Right renal pelvis (tissue), 4 donors: ENCODE measurements around the gene PLPP4. TPM values are rescaled to one million over a fixed set of nuclear protein-coding genes. Genes with fewer than 3 reads are reported as not detected.

Experiments used
- DNase-seq, 4 donors: peaks; one replicate each; pipeline ENCODE4 v3.0.0-alpha.2; 2013; ENCODE audit warnings: low read depth in 4 of 4, low spot score in 3 of 4, missing footprints in 1 of 4
- polyA plus RNA-seq, 4 donors: library from polyadenylated mRNA; unstranded; fragments of 120-200 nt; gene quantifications; one replicate each; pipeline ENCODE4 v1.2.1, GENCODE V29; 2013; ENCODE audit not compliant: insufficient read length in 4 of 4

PLPP4 gene
- polyA plus RNA-seq: 1 to 10 TPM; 4.7 to 7.1 (median 6.0) TPM

DNA sequence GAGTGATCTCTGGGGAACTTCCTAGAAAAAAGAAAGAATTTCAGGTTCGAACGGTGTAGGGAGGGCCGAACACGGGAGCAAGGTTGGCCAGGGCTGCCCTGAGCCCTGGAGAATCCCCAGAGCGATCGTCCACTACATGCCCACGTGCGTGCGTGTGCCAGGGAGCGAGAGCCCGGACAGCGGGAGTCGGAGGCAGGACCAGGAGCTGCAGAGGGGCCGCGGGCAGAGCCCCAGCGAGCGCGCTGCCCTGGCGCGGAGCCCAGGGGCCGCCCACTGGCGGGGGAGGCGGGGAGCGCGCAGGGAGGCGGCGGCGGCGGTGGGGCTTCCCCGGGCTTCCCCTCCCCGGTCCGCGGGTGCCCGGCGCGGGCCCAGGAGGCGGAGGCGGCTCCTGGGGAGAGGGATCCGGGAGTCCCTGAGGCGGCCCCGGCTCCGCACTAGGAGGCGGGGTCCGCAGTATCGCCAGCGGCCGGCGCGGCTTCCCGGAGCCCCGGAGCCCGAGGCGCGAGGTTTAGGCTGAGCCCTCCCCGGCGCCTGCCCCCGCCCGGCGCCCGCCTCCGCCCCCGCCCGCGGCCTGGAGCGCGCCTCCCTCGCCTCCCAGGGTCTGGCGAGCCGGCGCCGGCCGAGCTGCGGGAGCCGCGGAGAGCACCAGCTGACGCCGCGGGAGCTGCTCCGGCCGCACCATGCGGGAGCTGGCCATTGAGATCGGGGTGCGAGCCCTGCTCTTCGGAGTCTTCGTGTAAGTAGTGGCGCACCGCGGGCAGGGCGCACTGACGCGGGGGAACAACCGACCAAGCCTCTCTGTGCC is at the start of gene PLPP4:
TSS of gene PLPP4 (plus strand) at position 602 of the 805 bp plus-strand sequence. CDS start at position 681, 79 bp downstream.
- peak in 1 of 4 donors; percentile 44 for DNase-seq

DNA sequence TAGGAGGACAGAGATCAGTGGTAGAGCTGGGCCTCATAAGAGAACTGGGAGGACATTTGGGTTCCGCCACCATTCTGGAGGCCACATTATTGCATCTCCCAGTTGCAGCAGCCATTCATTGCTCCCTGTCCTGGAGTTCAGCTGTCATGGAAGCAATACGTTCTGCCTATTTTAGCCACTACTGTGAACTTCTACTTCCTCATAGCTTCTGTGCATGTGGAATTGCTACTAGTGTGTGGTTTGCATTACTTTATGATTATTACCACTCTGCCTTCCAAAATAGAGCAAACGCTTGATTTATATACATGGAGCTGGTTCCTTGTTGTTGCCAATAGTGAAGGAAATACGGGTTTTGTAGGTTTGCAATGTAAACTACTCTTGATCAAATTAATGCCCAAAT is 47.2 kb upstream of the PLPP4 start:
- DNase-seq: no peak

DNA sequence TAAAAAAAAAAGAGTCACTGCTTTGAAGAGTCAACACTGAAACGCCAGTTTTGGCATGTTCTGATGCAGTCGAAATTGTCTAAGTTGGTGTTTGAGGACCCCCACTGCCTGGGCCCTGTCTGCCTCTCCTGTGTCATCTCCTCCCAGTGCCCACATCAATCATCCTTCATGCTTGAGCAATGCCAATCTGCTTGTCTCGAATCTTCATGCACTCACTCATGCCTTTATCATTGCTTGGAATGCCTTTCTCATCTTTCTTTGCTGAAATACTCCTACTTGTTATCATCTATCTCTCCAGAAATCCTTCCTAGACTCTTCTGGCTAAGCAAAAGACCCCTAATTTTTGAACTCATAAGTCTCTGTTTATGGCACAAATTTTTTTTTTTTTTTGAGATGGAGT is 42.1 kb upstream of the PLPP4 start:
- DNase-seq: no peak

DNA sequence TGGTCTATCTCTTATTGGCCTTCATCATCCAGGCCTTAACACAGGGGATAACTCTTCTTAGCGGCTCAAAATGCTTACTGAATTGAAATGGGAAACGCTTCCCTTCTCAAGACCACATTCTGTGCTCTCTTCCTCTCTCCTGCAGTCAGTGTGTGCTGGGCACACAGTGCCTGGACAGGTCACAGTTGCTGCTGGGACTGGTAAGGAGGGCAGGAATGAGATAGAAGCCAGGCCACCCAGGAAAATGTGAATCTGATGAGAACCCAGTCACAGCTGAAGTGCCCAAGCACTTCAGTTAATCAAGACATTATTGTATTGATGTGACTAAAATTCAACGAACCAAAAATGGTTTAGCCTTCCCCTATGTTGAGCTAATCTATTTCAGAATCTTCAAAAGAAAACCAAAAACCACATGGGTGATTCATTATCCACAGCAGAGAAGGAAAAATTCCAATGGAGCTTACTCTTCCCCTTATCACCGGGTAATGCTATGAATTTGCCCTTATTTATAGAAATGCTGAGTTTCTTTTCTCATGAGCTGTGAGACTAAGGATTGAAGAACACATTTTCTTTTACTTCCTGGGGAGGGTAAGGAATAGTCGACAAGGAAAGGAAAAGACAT is 41.2 kb upstream of the PLPP4 start:
- no peak for DNase-seq

DNA sequence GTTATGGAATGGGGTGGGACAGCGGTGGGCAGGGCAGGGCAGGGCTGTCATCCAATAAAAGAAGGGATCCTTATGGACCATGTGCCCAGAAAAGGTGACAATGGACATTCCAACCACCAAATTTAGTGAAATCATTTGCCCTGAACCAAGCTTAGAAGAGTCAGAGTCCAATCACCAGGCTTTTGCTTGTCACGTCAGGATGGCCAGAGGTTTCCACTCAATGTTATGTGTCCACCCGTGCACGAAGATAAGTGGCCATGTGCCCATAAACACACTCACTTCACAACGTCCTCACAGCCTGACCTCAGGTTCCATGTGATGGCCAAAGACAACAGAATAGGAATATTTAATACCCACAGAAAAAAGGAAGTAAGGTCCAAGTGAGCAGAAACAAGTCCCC is 36.6 kb upstream of the PLPP4 start:
- no peak for DNase-seq

DNA sequence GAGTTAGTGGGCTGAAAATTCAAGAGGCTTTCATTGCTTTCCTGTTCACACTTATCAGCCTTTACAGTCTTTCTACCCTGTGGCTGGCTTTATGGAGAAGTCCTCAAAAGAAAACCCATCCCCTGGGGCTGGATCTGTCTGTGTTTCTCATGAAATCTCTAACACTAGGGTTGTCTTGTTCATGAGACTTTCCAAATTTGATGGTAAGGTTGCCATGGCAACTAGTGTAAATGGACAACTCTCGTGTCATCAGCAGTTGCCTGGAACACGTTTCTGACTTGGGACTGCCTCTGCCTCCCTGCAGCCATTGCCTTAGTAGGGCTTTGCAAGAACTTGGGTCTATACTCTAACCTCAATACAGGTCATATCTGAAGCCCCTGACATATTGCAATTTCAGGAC is 35.8 kb upstream of the PLPP4 start:
- no peak for DNase-seq

DNA sequence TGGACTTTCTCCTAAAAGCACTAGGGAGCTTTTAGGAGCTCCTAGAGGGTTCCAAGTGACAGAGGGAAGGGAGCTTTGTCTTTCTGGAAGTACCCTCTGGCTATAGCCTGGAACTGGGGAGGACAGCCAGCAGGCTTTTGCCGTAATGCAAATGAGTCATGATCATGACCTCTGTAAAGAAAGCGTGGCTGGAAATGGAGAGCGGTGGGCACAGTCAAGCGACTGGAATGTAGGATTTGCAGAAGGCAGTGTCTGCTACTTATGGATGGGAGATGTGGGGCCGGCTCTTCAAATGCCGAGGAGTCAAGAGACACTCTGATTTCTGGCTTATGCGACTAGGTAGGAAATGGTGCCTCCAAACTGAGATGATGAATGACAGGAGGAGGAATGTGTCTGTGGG is 34.6 kb upstream of the PLPP4 start:
- DNase-seq: no peak

DNA sequence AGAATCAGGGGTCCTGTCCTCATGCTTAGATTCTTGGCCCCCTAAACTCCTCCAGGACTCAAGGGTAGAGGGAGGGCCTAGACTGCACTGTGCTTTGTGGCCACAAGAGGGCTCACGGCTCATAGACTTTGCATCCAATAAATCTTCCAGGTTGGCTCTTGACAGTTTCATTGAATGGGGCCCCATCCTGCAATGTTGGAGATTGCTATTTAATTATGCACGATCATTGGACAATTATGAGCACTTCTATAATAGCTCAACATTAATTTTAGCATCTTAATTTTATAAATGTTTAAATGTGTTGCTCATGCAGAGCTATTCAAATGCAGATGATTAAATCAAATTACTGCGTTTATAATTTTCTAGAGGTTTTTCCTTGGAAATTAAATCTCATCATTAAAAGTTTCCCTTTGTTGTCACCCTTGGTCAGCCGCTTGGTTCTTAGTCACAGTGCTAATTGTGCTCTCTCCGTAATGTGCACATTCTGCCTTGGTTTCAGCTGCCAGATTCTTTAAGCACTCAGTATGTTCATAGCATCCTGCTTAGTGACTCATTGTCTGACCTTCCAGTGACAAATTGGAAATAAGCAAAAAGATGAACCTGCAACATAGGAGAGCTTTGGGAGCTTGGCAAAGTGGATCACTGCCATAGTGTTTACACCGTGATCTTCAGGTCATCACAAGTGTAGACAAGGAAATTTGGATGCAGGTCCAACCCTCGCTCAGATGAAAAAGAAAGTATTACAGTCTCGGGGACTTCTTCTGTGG is 33.4 kb upstream of the PLPP4 start:
- DNase-seq: peak in 3 of 4 donors; percentile 7 to 23 (median 19)

DNA sequence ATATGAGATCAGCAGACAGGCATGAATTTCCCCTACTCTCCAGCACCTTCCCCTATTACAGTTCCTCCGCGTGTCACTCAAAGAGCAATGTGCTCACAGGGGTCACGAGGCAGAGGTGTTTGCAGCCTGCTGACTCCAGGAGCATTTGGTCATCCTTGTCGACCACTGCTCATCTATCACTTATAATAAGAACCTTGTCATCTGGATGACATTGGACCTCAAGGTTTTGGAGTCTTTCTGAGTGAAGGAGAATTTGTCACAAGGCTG is 32.9 kb upstream of the PLPP4 start:
- no peak for DNase-seq

DNA sequence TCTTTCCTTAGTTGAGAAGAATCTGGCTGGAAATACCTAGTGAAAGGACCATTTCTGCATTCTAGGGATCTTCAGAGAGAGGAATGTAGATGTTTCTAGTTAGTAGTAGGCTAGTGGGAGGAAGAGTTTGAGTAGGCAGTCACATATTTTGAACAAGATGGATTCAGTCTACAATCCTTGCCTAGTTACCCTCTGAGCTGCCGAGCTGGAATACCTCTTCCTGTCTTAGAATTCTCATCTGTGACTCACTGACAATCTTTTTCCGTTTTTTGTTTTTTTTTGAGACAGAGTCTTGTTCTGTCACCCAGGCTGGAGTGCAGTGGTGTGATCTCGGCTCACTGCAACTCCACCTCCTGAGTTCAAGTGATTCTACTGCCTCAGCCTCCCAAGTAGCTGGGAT is 30.7 kb upstream of the PLPP4 start:
- DNase-seq: no peak

DNA sequence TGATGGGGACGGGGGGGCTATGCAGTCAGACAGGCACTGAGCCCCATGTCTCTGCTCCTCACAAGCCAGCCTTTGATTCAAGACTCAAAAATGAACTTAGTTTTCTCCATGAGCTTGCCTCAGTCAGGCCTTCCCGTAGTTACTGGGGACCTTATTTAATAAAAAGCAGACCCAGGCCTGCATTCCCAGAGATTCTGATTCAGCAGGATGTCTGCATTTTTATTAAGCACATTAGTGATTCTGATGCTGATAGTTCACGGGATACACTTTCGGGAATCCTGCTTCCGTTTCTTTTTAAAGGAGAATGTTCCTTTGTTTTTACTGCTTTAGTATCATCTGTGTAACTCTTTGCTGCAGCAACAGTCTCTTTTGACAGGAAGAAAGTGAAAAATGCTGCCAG is 28.3 kb upstream of the PLPP4 start:
- DNase-seq: no peak

DNA sequence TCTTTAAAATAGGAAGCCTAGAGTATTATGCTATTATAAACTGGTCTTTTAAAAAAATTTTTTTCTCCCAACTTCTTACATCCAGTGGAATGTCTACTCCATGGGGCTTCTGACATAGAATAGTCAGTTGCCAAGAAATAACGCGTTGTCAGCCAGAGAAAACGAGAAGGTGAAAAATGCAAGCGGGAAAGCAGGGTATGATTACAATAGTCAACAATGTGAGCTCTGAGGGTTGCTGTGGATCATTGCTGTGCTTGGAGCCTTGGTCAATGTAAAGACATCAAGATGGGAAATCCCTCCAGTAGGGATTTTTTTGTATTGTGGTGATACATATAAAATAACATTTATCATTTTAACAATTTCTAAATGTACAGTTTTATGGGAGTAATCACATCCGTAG is 27.6 kb upstream of the PLPP4 start:
- DNase-seq: no peak

DNA sequence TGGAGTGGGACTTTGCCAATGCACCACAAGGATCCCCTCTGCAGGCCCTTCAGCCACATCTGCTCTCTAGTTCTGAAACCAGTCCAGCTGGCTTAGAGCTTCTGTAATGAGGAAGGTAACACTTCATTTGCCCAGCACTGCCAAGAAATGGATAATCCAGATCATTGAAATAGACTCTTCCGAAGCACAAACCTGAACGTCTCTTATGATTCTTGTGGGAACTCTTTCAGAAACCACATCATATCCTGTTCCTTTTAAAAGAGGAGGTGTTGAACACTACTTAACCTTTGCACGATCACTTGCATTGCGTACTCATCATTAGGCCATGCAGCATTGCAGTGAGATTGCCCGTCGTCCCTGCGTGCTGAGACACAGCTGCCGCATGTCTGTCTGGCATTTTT is 25.8 kb upstream of the PLPP4 start:
- no peak for DNase-seq

DNA sequence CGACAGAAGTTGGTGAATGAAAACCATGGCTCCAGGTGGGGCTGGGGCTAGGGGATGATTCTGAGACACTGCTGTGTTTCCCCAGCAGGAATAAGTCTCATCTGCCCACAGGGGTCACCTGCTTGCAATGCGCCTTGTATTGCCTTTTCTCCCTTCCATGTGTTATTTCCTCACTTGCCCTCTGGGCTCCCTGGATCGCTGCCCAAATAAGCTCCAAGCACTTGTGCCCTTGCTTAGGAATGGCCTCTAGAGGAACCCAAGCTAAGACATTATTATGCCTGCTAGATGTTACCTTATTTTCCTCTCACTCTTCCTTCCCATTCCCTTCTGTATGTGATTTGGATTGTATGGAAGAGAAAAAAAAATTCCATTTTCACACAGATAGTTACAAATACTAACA is 24.8 kb upstream of the PLPP4 start:
- no peak for DNase-seq

DNA sequence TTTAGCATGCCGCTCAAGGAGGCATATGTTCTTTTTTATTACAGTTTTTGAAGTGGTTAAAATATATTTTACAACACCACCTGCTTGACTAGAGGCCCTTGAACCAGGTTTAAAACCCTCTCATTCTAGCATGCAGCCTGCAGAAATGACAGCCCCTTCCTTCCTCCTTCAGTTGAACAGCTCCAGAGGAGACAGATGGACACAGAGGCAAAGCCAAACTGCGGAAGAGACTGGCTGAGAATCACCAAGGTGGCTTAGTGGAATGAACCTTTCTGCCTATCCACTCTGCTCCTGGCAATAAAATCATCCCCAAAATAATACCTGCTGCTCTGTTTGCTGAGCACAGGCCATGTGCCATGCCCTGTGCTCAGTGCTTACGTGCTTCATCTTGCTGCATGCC is 23.9 kb upstream of the PLPP4 start:
- no peak for DNase-seq

DNA sequence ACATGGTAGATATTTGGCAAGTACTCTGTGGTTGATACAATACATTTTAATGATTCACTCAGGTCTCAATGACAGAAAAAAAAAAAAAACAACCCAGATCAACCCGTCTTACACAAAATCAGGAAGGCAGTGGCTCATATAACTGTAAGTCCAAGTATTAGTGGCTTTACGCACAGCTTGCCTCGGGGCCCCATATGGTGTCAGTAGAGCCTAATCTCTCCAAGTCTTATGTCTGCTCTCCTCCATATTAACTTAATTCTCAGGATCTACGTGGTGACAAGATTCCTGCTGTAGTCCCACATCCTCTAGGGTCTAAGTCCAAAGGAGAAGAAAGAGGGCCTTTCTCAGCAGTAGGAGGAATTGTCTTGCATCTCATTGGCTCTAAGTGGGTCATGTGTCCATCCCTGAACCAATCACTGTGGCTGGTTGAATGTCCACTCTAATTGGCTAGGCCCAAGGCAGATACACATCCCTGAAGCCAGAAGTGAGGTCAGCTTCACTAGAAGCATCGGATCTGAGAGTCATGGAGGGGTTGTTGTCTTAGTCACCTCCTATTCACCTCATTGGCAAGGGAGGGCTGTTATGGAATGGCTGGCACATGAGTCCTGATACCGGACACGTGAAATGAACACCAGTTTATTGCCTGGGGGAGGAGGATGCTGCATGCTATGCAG is 20.5 kb upstream of the PLPP4 start:
- no peak for DNase-seq

DNA sequence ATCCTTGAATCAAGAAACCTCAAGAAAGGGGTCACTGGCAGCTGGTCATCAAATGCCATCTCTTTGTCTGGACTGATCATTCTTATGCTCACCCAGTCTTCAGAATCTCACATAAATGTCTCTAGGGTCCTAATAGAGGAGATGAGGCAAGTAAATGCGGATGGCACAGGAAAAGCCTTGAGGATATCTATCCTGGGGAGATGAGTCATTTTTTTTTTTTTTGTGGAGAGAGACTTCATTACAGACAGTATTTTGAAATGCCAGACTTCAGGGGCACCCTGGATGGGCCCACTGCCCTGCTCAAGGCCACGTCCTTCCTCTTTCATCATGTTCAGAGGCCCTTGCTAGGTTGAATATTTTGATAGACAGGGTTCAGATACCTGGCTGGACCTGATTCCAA is 19.5 kb upstream of the PLPP4 start:
- DNase-seq: no peak

DNA sequence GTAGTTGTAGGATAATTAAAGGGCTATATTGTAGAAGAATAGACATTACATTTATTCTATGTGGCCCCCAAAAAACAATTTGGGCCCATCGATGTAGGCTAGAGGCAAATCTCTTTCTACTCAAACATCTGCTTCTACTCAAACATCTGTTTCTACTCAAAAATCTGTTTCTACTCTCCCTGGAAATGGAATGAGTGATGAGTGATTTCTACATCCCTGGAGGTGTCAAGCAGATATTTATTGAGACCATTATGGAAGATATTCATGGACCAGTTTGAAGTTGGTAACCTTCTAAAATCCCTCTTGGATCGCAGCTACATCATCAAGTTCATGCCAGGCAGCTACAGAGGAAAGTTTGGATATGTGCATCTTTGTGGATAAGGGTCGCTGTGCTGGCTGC is 5.1 kb upstream of the PLPP4 start:
- DNase-seq: no peak

DNA sequence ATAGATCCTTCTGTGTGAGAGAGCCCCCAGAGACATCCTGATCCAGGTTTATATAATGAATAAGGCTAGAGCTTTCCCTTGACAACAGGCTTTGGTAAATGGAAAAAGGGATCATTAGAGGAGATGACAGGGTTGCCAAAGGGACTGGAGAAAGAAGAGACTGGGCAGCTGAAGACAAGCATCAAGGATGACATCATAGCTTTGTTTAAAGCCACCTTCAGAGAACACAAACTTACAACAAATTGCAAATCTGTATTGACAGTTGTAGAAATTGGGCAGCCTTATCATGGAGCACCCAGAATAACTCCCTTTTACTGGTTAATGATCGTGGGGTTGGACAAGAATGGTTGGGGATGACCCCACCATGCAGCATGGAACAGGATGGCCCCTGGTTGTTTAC is 3.7 kb upstream of the PLPP4 start:
- DNase-seq: no peak

DNA sequence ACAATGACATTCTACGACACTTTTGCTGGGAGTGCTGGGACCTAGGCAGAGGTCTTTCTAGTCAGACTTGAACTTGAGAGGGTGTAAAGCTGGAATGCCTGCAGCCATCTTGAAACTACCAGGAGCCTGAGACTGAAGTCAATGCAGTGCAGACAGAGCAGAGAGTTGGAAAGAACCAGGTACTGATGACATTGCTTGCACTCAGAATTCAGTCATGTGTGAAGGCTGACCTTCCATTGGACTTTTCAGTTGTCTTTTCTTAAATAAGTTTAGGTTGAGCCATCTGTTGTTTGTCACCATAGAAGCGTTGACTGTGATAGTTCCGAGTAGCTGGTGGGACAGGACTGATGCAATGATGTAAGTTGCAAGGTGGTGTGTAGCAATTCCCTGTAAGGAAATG is 3.1 kb upstream of the PLPP4 start:
- no peak for DNase-seq

DNA sequence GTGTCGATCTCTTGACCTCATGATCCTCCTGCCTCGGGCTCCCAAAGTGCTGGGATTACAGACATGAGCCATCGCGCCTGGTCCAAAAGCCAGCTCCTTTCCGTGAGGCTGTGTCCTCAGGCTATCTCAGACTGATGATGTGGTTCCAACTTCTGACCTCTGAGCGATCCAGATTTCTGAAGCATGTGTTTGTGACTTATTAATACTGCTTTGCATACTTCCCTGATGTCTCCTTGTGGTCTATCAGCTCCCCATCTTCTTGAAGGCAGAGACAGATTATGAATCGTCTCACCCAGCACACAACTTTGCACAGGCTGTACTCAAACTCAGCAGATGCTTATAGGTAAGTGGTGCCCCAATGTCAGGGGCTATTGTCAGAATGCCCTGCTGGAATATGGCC is 2.0 kb upstream of the PLPP4 start:
- DNase-seq: no peak
